Fibroblast of lung (primary cell): ENCODE results near the gene CASD1. TPM values are rescaled to one million over a fixed set of nuclear protein-coding genes. Genes with fewer than 3 reads are reported as not detected.
A peak's percentile ranks its signal among the peaks of the same experiment; 100 is the strongest.

Experiments used
- DNase-seq, 2 donors: peaks; one replicate each; pipeline versions ENCODE4 v3.0.0 to v3.0.0-alpha.2; 2010; ENCODE audit warnings: low read depth in 2 of 2
- H2AFZ ChIP-seq: 2 replicates; pipeline ENCODE4 v1.5.1; 2012; ENCODE audit warnings: low read length, control low read depth, inconsistent platforms
- H3K27ac ChIP-seq: 2 replicates; pipeline ENCODE4 v1.5.1; 2011; ENCODE audit warnings: low read length, control low read depth; ENCODE audit not compliant: insufficient read depth
- H3K27me3 ChIP-seq: 2 replicates; pipeline ENCODE4 v1.5.1; 2011; ENCODE audit warnings: mild to moderate bottlenecking, low read length; ENCODE audit not compliant: control insufficient read depth, insufficient read depth
- H3K36me3 ChIP-seq: 2 replicates; pipeline ENCODE4 v1.5.1; 2011; ENCODE audit warnings: low read length; ENCODE audit not compliant: control insufficient read depth, insufficient read depth
- H3K4me1 ChIP-seq: 2 replicates; pipeline ENCODE4 v1.5.1; 2011; ENCODE audit warnings: low read length; ENCODE audit not compliant: control insufficient read depth, insufficient read depth; ENCODE audit errors: extremely low read depth
- H3K4me2 ChIP-seq: 2 replicates; pipeline ENCODE4 v1.5.1; 2011; ENCODE audit warnings: low read length, control low read depth; ENCODE audit not compliant: insufficient read depth; ENCODE audit errors: extremely low read depth
- H3K4me3 ChIP-seq, 4 experiments: fragments of 200-600 bp in 1 of 4; sonication (generic) in 1 of 4; replicated peaks in 1 of 4; 2 replicates each; pipeline ENCODE4 v1.5.1; 2011 to 2016; ENCODE audit warnings: low read length in 4 of 4, low read depth in 3 of 4, mild to moderate bottlenecking in 3 of 4, control low read depth in 2 of 4, inconsistent platforms in 1 of 4, mixed read lengths in 1 of 4; ENCODE audit not compliant: insufficient read depth in 1 of 4; ENCODE audit errors: control extremely low read depth in 1 of 4
- H3K79me2 ChIP-seq: 2 replicates; pipeline ENCODE4 v1.5.1; 2012; ENCODE audit warnings: mild to moderate bottlenecking, low read length, inconsistent platforms; ENCODE audit not compliant: control insufficient read depth, insufficient read depth
- H3K9ac ChIP-seq: 2 replicates; pipeline ENCODE4 v1.5.1; 2011; ENCODE audit warnings: mild to moderate bottlenecking, low read length, control low read depth; ENCODE audit not compliant: insufficient read depth
- H3K9me3 ChIP-seq: 2 replicates; pipeline ENCODE4 v1.5.1; 2012; ENCODE audit warnings: low read depth, low read length; ENCODE audit not compliant: control insufficient read depth, insufficient read depth
- H4K20me1 ChIP-seq: 2 replicates; pipeline ENCODE4 v1.5.1; 2011; ENCODE audit warnings: low read length; ENCODE audit not compliant: control insufficient read depth, insufficient read depth; ENCODE audit errors: extremely low read depth
- EZH2 ChIP-seq: IDR thresholded peaks from 2 replicates; pipeline ENCODE4 v1.5.1; 2012; ENCODE audit warnings: low read length, control low read depth, mild to moderate bottlenecking; ENCODE audit errors: missing control alignments
- polyA plus RNA-seq, 2 donors: library from polyadenylated mRNA; depleted of rRNA in 1 of 2; stranded (reverse) in 1 of 2; unstranded in 1 of 2; fragments of >200 nt; gene quantifications; 2 replicates each; pipeline ENCODE4 v1.2.1, GENCODE V29; 2011 to 2012; ENCODE audit warnings: missing spikeins in 1 of 2
- total RNA-seq: library from RNA; depleted of rRNA; stranded (reverse); fragments of >200 nt; gene quantifications from 2 replicates; pipeline ENCODE4 v1.2.1, GENCODE V29; 2014
- TF ChIP-seq, protein P1 (sequence below), 2 donors: IDR thresholded peaks in 1 of 2; conservative IDR thresholded peaks in 1 of 2; 1 replicate in 1 of 2; 2 replicates in 1 of 2; pipeline ENCODE4 v1.5.1; 2011 to 2012; ENCODE audit warnings: low read length in 2 of 2, control low read depth in 1 of 2, inconsistent platforms in 1 of 2, low read depth in 1 of 2, mild to moderate bottlenecking in 1 of 2

Gene CASD1
- total and polyA plus RNA-seq, 2 donors (not counting 1 experiment from before 2014, with no cell fraction given) = 10.6 to 14.2 TPM

DNA sequence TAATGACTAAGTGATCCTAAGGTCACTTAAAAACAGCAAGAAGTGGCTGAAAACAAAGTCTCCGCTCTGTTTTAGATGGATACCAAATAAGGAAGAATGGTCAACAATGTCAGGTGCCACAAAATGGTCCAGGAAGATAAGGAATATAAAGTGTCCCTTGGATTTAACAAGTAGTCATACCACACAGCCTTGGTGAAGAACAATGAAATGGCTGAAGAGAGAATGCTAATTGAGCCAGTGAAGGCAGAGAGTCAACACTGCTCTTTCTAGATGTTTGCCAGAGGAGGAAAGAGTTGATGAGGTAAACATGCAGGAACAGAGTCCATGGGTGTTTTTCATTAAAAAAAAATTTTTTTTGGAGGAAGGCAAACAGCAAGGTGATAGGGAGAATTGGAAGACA, 2.1 kb upstream of the CASD1 start:
- TF ChIP-seq, protein P1, sequence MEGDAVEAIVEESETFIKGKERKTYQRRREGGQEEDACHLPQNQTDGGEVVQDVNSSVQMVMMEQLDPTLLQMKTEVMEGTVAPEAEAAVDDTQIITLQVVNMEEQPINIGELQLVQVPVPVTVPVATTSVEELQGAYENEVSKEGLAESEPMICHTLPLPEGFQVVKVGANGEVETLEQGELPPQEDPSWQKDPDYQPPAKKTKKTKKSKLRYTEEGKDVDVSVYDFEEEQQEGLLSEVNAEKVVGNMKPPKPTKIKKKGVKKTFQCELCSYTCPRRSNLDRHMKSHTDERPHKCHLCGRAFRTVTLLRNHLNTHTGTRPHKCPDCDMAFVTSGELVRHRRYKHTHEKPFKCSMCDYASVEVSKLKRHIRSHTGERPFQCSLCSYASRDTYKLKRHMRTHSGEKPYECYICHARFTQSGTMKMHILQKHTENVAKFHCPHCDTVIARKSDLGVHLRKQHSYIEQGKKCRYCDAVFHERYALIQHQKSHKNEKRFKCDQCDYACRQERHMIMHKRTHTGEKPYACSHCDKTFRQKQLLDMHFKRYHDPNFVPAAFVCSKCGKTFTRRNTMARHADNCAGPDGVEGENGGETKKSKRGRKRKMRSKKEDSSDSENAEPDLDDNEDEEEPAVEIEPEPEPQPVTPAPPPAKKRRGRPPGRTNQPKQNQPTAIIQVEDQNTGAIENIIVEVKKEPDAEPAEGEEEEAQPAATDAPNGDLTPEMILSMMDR (conservative IDR thresholded peaks at IDR 0.05 in 1 of 2, IDR thresholded peaks at IDR 0.05 in 1 of 2; ENCODE audit: low read depth in 1 of 2, low read length in 2 of 2) = no peak
- no peak for TF ChIP-seq EZH2
- H3K9ac ChIP-seq = no peak overlapping the region
- no peak overlapping the region for H2AFZ ChIP-seq
- H3K79me2 ChIP-seq = no peaks in the 10 kb centered on the region
- no peak for DNase-seq
- no peak overlapping the region for H3K4me3 ChIP-seq
- H3K36me3 ChIP-seq = no peaks in the 10 kb centered on the region
- H3K9me3 ChIP-seq = no peaks in the 10 kb centered on the region
- no peaks in the 10 kb centered on the region for H3K4me1 ChIP-seq
- no peak overlapping the region for H3K4me2 ChIP-seq
- H3K27ac ChIP-seq = no peak overlapping the region
- H3K27me3 ChIP-seq = no peaks in the 10 kb centered on the region
- no peaks in the 10 kb centered on the region for H4K20me1 ChIP-seq

DNA sequence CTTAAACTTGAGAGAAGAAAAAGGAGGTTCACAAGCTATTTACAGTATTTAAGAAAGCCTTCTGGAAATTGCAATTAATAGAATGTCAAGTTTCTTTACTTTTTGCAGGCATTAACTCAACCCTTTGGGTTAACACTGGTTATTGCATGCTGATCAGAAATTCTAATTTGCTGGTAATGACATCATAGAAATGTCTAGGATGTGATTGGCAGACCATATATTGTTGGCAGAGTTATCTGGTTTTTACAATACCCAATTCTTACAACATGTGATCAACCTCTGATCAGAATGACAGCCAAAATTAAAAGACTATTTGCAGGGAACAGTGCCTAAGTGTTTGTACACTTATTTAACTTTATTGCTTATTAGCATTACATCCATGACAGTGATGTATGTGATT, 1.6 kb upstream of the CASD1 start:
- Histone ChIP-seq H3K9ac (no peak overlapping the region), H2AFZ (no peak overlapping the region), H3K4me2 (no peak overlapping the region), H3K27ac (no peak overlapping the region), H3K36me3 (no peaks in the 10 kb centered on the region), H3K4me3 (no peak overlapping the region), H4K20me1 (no peaks in the 10 kb centered on the region), H3K27me3 (no peaks in the 10 kb centered on the region), H3K79me2 (no peaks in the 10 kb centered on the region), H3K9me3 (no peaks in the 10 kb centered on the region), H3K4me1 (no peaks in the 10 kb centered on the region)
- TF ChIP-seq, protein P1 (conservative IDR thresholded peaks at IDR 0.05 in 1 of 2, IDR thresholded peaks at IDR 0.05 in 1 of 2; ENCODE audit: low read depth in 1 of 2, low read length in 2 of 2) = no peak
- TF ChIP-seq EZH2 = no peak
- no peak for DNase-seq

DNA sequence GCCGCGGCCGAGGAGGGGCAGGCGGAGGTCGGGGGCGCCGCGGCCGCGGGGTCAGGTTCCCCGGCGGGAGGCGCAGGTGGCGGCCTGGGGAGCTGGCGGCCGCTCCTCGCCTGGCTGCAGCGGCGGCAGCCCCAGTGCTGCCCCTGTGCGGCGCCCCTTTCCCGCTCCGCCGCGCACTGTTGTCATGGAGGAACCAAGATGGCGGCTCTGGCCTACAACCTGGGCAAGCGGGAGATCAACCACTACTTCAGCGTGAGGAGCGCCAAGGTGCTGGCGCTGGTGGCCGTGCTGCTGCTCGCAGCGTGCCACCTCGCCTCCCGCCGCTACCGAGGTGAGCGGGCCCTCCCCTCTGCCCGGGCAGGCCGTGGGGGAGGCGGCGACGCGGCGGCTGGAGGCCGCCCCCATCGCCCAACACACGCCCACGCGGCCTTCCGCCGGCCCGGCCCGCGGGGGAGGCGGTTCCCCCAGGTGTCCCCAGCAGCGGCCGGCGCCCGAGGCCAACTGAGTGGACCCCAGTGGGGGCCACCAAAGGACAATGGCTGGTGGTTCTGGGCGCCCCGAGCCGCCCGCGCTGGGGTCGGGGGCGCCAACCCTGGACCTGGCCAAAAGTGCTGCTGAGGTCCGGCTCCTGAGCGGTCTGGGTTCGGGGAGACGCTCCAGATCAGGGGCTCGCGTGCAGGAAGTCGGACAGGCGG, 425 bp downstream of the CASD1 start:
- Histone ChIP-seq H3K4me1 (no peaks in the 10 kb centered on the region), H3K79me2 (no peaks in the 10 kb centered on the region), H3K27me3 (no peaks in the 10 kb centered on the region), H4K20me1 (no peaks in the 10 kb centered on the region), H3K27ac (peak overlapping the region; percentile 79), H3K36me3 (no peaks in the 10 kb centered on the region), H2AFZ (peak overlapping the region; percentile 97), H3K4me2 (peak overlapping the region; percentile 81), H3K9me3 (no peaks in the 10 kb centered on the region), H3K9ac (peak overlapping the region; percentile 86), H3K4me3 (peak overlapping the region; percentile 75 to 89 (median 83))
- TF ChIP-seq, protein P1 (conservative IDR thresholded peaks at IDR 0.05 in 1 of 2, IDR thresholded peaks at IDR 0.05 in 1 of 2; ENCODE audit: low read depth in 1 of 2, low read length in 2 of 2) = peak in 1 of 2 donors; percentile 22
- TF ChIP-seq EZH2 = no peak
- DNase-seq = peak; percentile 66
